GM12891 (cell line): Measurements from ENCODE around the gene SETBP1.

Source experiments
- POLR2A ChIP-seq: IDR thresholded peaks from 2 replicates; pipeline ENCODE4 v1.6.1; 2011; ENCODE audit warnings: low read depth, low read length, control low read depth
- POLR2AphosphoS5 ChIP-seq: IDR thresholded peaks from 2 replicates; pipeline ENCODE4 v1.6.1; 2011; ENCODE audit warnings: low read depth, low read length, control low read depth
- SPI1 ChIP-seq: IDR thresholded peaks from 2 replicates; pipeline ENCODE4 v1.6.1; 2011; ENCODE audit warnings: low read depth, low read length, control low read depth

DNA sequence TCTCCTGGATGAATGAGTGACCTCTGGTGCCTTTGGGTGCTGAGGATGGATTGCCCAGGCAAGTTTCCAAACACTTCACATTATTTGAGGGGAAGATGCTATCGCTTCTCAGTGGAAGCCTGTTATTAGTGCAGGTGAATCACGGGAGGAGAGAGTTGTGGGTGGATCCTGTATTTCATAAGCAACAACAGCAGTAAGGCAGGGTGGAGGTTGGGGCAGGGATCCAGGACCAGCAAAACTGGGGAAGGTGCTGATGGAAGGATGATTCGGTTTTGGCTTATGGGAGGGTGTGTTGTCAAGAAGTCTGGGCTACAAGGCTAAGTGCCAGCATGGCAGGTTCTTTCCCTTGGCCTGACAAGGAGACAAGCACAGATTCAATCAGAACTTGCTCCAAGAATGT is 37.7 kb upstream of the SETBP1 start:
- TF ChIP-seq POLR2AphosphoS5 (no peak), POLR2A (no peak), SPI1 (no peak)
